Stimulated activated CD4-positive, alpha-beta T cell treated with anti-CD3 and anti-CD28 coated beads, Interleukin-2, amount 100 ng/mL, for 4 hours (primary cell): ENCODE measurements around the gene LSAMP.
"Not testable (repeated sequence)": the region's sequence is repeated elsewhere in the genome, so short reads cannot be mapped to it uniquely, and the experiment has no call there.

ENCODE experiments used
- DNase-seq: peaks from one replicate; pipeline ENCODE4 v3.0.0-alpha.2; 2020; ENCODE audit warnings: low read depth

LSAMP gene

DNA sequence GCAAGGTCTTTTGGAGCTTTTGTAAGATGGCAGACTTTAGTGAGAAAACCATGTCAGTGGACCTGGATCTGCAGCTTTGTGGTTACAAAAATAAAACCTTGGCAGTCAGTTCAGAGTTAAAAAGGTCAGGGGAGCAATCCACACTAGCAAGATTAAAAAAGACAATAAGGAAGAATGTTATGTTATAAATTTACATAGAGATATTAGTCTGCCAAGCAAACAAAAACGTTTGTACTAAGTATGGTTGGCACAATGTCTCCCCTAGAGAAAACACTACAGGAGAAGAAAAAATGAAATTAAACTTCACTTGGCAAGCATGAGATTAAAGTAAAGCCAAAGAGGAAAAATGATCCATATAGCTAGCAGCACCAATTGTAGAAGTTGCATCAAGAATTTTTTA is 205.0 kb downstream of the LSAMP start:
- DNase-seq, result no peak

DNA sequence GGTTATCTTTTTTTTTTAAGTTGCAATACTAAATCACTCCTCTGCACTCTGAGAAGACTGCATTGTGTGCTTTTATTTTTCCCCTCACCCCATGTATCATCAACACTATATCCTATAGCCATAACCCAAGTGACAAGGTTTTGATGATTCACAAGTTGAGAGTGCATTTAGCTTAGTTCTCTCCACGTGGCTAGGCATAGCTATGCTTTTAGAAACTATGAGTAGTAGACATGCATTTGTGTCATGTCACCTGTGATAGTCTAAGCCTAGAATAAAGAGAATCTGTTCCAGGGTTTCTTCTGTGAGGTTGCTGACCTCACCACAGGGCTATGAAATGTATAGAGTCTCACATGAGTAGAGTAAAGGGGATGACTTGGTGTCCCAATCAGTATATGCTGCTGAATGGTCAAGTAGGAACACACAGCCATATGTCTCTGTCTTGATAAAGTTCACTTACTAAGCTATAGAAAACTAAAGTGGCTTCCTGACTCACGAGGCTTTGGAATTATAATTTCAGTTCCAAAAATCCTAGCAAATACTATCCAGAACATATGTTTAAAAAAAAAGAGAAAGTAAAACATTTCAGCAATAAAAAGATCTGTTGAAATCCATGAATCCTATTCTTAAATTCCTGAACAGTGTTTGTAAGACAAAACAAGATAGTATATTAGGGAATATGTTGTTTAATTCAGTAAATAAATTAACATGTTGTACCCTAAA is 206.3 kb downstream of the LSAMP start:
- DNase-seq, result no peak

DNA sequence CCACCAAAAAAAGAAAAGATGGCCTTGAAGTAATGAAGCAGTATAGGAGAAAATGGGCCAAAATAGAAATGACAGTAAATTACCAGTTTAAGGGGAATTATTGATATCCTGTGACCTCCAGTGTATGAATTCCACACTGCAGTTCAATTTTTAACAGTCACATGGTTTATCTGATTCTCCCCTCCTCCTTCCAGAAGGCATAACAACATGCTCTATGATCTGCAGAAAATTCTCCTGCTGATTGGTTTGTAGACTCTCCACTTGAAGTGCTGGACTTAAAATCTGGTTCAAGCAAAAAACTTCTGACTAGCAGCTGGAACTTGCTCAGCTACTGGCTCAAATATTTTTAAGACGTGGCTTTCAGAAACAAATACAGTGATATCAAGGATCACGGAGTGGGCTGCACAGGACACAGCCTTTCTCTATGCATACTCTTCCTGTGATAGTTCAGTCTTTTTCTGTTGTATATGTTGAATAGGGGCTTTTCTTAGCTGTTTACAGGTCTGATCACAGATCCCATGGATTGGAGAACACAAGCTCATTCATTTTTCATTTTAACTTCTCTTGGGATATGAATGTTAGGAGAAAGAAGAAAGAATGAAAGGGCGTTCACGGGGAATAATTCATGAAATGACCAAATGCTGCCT is 211.5 kb downstream of the LSAMP start:
- DNase-seq, result no peak

DNA sequence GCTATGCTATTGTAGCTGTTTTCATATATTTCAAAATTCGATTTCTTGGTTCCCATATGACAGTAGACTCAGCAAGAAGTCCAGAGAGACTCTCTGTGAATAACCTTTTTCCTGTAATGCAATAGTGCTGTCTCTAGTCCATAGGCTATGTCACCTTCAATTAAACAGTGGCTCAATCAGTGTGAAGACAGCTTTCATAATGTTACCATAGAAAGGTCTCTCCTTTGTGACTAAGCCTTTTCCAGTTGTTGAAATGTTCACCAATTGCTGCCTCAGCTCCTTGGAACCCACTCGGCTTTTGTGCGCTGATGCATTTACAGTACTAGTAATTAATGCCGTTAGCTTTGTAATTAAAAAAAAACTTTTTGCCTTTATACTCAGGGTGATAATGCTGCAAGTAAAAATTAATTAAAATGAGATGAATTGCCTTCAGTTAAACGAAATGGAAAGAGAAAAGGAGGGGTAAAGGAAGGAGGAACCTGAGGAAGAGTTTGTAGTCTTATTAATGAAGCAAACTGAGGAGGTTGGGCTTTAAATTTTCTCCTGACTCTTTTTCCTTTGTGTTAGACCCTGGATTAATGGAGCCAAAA is 214.8 kb downstream of the LSAMP start:
- no peak for DNase-seq

DNA sequence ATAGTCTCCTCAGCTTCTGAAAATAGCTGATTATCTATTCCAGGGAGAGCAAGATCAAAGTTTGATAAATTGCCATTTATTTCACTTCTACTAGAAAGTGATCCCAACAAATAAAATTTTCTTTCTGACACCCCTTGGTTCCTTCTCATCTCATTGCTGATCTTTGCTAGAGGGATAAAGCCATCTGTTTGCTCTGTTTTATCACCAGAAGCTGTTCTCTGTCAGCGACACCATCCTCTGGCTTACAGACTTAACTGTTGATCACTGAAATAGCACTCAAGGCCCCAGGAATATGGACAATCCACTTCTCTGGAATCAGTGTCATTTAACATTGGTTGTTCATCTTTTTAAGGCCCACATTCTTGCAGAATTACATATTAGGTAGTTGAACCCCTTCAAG is 219.0 kb downstream of the LSAMP start:
- DNase-seq, result no peak

DNA sequence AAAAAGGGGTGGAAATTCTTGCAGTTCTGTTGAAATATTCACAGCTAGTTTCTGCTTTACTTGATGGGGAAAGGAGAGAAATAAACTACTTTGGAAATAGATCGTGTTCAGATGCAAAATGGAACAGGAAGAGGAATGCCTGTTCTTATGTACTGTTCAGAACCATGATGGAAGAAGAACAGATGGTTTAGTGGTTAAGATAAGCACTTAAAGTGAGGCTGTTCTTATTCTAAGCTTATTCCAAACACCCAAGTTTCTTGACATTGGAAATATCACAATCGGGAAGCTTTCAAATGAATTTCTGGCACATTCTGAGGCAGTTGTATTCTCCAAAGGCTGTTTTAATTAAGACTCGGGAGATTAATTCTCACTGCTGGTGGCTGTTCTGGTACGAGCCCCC is 228.5 kb downstream of the LSAMP start:
- DNase-seq, result no peak

DNA sequence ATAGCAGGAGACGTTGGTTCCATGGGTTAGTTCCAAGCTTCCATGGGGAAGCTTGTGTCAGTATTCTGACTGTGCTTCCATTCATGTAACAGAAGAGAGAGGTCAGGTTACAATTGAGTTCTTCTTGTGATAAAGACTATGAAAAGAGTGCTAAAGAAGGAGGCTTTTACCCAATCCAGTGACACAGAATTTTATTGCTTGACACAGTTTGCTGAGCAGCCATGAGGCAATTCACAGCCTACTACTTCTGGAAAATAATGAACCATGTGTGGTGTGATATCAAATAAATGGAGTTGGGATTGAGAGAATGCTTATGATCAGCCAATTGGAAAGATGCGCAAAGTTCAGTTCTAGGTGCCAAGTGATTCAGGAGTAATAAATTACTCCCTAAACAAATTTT is 233.4 kb downstream of the LSAMP start:
- DNase-seq, result no peak

DNA sequence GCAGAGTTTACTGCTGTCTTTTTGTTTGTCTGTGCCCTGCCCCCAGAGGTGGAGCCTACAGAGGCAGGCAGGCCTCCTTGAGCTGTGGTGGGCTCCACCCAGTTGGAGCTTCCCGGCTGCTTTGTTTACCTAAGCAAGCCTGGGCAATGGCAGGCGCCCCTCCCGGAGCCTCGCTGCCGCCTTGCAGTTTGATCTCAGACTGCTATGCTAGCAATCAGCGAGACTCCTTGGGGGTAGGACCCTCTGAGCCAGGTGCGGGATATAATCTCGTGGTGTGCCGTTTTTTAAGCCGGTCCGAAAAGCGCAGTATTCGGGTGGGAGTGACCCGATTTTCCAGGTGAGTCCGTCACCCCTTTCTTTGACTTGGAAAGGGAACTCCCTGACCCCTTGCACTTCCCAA is 236.5 kb downstream of the LSAMP start:
- not testable (repeated sequence) for DNase-seq

DNA sequence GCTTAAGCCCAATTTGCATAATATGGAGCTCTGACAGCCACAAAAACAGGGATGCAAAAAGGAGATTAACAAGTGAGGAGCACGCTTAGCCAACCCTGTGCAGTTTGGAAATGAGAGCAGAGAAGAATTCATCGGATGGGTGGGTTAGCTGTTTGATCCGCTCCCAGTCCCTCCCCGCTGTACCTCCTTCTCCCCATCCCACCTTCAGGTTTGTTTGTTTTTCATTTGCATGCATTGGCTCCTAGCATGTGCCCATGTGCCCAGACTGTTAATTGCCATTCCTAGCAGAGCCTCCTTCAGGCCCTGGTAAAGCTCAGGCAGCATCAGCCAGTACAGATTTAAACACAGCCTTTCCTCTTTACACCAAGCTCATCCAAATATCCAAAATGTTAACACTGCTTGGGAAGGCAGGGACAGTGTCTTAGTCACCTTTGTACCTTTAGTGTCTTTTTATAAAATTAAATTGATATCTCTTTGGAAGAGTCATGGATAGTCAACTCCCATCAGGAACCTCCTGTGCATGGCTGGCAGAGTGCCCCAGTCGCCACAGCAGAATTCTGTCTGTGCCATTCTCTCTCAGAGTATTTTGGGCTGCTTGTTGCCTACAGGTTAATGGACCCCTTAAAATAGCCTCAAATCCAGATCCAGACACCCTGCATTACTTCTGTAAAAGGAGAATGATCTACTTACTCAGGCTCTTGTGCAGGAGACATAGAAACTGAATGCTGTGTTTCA is 244.2 kb downstream of the LSAMP start:
- DNase-seq, result no peak

DNA sequence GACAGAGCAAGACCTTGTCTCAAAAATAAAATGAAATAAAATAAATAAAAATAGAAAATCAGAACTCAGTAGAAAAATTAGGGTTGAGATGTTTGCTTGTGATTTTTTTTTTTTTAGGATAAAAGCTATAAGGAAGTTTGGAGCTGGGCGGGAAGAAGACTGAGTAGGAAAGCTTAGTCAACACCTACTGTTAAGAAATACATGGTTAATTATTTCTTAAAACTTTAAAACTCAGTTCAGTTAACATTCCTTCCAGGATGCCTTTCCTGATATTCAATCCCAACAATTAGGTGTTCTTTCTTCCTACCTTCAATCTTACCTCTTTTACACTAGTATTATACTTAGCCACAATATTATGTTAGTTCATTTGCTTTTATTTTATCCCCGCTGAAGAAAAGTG is 246.2 kb downstream of the LSAMP start:
- no peak for DNase-seq

DNA sequence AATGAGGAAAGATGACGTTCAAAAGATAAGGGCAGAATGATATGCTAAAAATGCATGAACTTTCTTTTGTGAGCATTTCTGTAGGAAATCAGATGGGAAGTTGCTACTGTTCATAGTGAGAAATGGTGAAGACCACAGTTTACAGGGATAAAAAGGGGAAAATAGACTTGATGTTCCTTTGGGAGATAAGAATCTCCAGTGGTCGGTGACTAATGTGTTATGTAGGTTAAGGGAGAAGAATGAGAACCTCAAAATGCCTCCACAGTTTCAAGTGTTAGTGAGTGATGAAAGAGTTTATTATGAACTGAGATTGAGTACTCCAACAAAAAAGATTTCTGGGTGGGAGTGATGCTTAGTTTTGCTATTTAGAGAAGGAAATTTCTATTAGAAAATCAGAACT is 247.2 kb downstream of the LSAMP start:
- no peak for DNase-seq

DNA sequence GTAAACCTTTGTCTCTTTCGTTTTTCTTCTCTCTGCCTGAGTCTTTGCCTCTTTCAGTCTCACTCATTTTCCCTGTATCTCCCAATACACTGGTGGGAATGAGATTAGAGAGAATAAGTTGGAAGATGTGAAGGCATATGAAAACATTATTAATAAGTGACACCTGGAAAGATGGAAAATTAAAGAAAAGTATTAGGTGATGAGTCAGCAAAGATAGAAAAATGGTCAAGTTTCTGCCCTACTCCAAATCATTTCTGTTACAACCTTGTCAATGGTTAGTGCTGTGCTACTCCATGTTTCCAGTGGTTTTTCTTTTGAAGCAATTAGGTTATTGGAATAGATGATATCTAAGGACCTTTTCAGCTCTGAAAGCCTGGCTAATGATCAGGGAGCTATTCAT is 252.8 kb downstream of the LSAMP start:
- no peak for DNase-seq

DNA sequence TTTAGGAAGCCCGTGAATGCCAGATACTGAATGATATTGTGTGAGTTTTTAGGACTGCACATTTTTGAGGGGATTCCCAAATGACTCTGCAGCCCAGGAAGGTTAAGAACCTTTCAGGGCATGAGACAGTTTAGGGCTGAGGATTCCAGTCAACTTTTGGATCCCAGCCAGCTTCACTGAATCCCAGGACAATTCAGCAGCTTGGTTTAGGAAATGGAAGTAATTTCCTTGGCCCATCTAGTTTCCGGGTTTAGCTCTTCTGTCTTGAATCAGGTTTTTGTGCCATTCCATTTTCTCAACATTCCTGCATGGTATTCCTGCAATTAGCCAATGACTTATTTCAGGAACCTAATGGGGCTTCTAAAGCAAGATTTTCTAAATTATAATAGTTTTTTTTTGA is 253.9 kb downstream of the LSAMP start:
- no peak for DNase-seq

DNA sequence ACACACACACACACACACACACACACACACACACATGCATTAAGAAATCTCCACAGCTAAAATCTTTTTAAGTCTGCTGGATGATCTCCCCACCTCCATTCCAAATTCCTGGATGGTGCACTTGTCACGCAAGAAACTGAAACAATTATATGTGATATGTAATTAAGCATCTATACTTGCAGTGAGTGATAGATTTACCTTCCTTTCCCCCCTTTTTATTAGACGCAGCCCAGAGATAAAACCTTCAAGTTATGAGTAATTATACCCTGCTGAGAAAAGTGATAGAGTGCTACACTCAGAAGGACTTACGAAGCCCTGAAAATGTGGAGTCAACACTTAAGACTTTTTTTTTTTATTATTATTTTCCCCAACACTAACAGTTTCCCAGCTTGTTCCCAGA is 255.2 kb downstream of the LSAMP start:
- no peak for DNase-seq

DNA sequence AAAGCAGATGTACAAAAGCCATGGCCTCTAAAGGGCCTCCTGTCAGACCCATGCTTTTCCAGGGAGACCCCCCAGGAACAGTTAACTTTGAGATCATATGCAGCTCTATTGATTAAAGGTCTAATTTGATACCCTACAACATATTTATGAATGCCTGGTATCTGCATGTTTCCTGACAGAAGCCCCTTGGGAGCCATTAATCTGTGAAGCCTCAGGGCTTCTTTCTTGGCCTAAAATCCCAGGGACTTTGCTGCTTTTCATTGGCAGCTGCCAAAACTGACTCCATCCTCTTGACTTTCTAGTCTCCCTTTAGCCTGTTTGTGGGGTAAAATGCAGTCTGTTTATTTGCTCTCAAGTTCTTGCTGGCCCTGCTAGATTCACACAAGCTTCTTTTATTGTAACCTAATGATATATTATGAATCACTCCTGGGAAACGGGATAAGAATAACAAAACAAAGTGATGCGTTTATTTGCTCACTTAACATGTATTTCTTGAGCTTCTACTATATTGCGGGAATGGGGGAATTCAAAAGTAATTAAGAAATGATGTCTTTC is 257.0 kb downstream of the LSAMP start:
- no peak for DNase-seq

DNA sequence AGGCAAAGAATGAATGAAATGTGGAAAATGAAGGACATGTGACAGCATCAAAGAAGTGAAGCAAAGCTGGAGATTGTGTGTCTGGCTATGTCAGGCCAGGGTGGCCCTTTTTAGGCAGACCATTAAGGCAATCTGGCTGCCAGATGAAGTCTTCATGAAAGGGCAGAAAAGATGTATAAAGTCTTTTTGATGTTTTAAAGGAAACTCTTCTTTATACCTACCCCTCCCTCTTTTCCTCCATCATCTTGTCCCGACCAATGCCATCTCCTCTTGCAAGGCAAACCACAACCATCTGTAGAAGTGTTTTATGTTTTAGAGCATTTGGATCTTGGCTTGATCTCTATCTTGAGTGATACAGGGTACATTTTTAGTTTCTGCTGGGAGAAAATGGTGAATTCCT is 259.2 kb downstream of the LSAMP start:
- DNase-seq, result no peak

DNA sequence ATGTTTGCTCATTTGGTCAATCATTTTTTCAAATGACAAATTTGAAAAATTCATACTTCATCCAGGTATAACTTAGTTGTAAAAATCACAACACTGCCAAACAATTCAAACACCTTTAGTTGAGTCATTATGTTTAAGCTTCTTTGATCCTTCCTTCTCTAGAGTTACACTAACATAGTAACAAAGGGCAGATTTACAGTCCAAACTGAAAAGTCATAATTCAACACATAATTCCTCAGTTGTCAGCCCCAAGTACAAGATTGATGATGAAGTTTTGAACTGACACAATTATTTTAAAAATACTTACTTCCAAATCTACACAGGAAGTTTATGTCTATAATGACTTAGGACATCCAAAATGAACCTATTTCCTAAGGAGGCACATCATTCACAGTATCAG is 264.1 kb downstream of the LSAMP start:
- DNase-seq, result no peak

DNA sequence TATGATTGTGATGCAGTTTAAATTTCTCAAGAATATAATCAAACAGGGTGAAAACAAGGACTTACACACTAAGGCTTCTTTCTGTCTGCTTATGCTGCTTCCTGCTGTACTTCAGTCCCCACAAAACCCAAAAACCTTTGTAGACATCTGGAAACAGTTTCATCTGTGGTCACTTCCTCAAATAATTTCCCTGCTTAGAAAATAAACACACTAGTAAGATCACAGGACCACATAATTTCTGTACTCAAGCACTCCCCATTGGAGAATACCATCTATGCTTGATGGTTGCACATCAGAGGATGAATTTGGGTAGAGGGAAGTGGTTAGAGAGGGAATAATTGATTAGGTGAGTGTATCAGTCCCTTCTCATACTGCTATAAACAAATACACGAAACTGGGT is 266.2 kb downstream of the LSAMP start:
- no peak for DNase-seq

DNA sequence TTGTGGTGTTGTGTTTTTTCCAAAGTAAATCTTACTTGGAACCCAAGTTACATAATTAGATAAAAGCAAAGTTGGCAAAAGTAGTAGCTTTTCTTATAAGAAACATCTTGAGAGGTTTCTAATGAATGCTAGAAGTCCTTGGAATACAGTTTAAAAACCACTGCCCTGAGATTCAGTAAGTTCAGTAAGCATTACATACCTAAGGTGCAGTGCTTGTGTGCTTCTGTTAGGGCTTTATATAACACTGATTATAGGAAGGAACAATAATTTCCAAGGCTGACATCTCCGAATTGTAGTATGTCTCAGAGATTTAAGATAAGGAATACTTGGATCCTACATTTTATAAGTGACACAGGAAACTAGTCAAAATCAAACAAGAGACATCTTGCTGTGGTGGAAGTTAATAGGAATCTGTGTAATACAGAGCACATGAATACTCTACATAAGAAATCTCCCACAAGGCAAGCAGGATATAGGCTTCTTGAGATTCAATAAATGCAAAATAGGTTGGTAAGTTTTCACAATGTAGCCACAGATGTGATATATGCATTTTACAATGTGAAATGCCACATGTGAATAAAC is 268.2 kb downstream of the LSAMP start:
- no peak for DNase-seq

DNA sequence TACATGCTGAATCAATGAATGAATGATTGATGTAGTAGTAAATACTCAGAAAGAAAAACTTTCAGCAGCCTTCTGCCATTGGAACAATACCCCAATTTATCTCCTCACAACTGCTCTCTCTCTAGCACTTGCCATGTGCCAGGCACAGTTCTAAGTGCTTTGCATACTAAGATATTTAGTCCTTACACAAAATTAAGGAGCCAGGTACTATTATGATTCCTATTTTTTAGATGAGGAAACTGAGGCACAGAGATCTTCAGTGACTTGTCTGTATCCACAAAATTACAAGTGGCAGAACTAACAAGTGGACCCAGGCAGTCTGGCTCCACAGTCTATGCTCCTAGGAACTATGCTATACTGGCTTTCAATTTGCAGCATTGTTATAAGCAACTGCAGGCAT is 279.2 kb downstream of the LSAMP start:
- no peak for DNase-seq

DNA sequence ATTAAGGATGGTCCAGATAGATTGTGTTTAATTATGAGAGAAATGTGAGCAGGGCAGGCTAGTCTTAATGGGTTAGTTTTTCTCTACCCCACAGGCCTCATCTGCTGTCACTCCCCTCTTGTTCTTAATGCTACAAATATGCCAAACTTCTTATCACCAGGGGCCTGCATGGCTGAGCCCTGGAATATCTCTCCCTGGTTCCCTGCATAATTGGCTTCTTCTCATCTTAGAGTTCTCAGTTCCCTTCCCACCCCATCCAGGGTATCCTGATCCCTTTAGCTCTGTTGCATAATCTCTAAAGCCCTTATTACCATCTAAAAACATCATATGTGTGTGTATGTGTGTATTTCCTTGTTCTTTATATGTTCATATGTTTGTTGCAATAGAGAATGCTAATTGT is 279.6 kb downstream of the LSAMP start:
- no peak for DNase-seq

DNA sequence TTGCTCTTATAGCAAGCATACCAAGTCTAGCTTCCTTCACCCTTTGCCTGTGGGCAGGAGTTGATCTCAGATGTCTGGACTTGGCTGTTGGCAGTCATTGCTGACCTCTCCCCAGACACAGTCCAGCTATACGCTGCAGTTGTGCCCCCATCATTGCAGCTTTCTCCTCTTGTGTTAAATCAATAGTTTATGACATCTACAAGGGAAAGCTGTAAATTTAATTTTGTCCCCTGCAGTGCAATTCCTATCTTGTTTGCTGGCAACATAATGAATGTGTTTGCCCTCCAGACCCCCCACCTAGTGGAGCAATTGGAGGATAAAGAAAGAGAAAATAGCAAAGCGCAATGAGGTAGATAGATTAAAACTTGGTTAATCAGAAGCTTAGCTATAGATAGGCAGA is 280.2 kb downstream of the LSAMP start:
- no peak for DNase-seq
